A549 (cell line): ENCODE data around the gene RNF183. TPM values are rescaled to one million over a fixed set of nuclear protein-coding genes. Genes with fewer than 3 reads are reported as not detected.

ENCODE experiments used
- ATAC-seq, 2 experiments: fragments of 200-7000 bp in 1 of 2; fragments of >200 bp in 1 of 2; cut with Nextera tagmentation in 1 of 2; cut with Tn5 transposase in 1 of 2; 3 replicates each; pipeline versions ENCODE4 v1.8.0 to v1.9.1; 2018 to 2020; ENCODE audit warnings: mild to moderate bottlenecking in 1 of 2, moderate library complexity in 1 of 2
- CTCF ChIA-PET: fragments of 300-600 bp; sonication (Branson Sonifier 250); formaldehyde crosslinking; extraction: SDS; loops from one replicate; lab custom pipeline; 2021; ENCODE audit warnings: antibody characterized with exemption, inconsistent platforms; lab: Yijun Ruan, JAX
- POLR2A ChIA-PET: fragments of 350-600 bp; formaldehyde crosslinking; extraction: SDS; loops from one replicate; lab custom pipeline; 2021; ENCODE audit warnings: antibody characterized with exemption, inconsistent platforms; lab: Yijun Ruan, JAX
- DNase-seq, 2 experiments: peaks; one replicate each; pipeline versions ENCODE4 v3.0.0 to v3.0.0-alpha.2; 2011 to 2016; ENCODE audit warnings: low read depth in 1 of 2, low spot score in 1 of 2
- FAIRE-seq: peaks from 2 replicates; lab custom pipeline; 2011; peaks lifted over from hg19 to GRCh38; lab: Jason Lieb, UNC
- H3K27ac ChIP-seq, 2 experiments: fragments of >200 bp; sonication (Bioruptor Twin); formaldehyde crosslinking; 3 replicates each; pipeline ENCODE4 v1.5.1; 2016 to 2017
- H3K4me1 ChIP-seq: fragments of >200 bp; sonication (Bioruptor Twin); formaldehyde crosslinking; 3 replicates; pipeline ENCODE4 v1.6.1; 2016
- H3K4me2 ChIP-seq: fragments of >200 bp; sonication (Bioruptor Twin); formaldehyde crosslinking; 3 replicates; pipeline ENCODE4 v1.6.1; 2016
- H3K4me3 ChIP-seq: fragments of >200 bp; sonication (Bioruptor Twin); formaldehyde crosslinking; 3 replicates; pipeline ENCODE4 v1.5.1; 2016
- H3K9me3 ChIP-seq: fragments of >200 bp; sonication (Bioruptor Twin); formaldehyde crosslinking; 3 replicates; pipeline ENCODE4 v1.6.1; 2016
- EHMT2 ChIP-seq: fragments of 200-600 bp; sonication (generic); IDR thresholded peaks from 2 replicates; pipeline ENCODE4 v1.6.1; 2016; ENCODE audit warnings: antibody characterized with exemption, low read depth, mild to moderate bottlenecking, moderate library complexity
- EP300 ChIP-seq, 2 experiments: fragments of >200 bp; sonication (Bioruptor Twin); formaldehyde crosslinking; IDR thresholded peaks; 2 replicates in 1 of 2; 3 replicates in 1 of 2; pipeline ENCODE4 v1.6.1; 2016 to 2017
- ESRRA ChIP-seq: fragments of 150-350 bp; IDR thresholded peaks from 2 replicates; pipeline ENCODE4 v1.6.1; 2014; ENCODE audit warnings: mild to moderate bottlenecking, low read length, borderline replicate concordance
- FOSB ChIP-seq: fragments of 250-450 bp; sonication (Bioruptor Pico); IDR thresholded peaks from 2 replicates; pipeline ENCODE4 v1.5.0; 2020; ENCODE audit warnings: mild to moderate bottlenecking, moderate library complexity
- GATA3 ChIP-seq: IDR thresholded peaks from 2 replicates; pipeline ENCODE4 v1.6.1; 2012; ENCODE audit warnings: borderline replicate concordance
- HDAC2 ChIP-seq: fragments of 200-600 bp; sonication (generic); IDR thresholded peaks from 2 replicates; pipeline ENCODE4 v1.6.1; 2016
- HES2 ChIP-seq: fragments of >200 bp; sonication (Bioruptor Twin); formaldehyde crosslinking; IDR thresholded peaks from 2 replicates; pipeline ENCODE4 v1.6.1; 2016
- HMGXB4 ChIP-seq: fragments of 250-450 bp; sonication (Bioruptor Pico); IDR thresholded peaks from 2 replicates; pipeline ENCODE4 v1.5.0; 2021; ENCODE audit warnings: mild to moderate bottlenecking, moderate library complexity, borderline replicate concordance
- HOXB13 ChIP-seq: fragments of 250-450 bp; sonication (Bioruptor Pico); IDR thresholded peaks from 2 replicates; pipeline ENCODE4 v1.5.0; 2020; ENCODE audit warnings: low read depth, mild to moderate bottlenecking, moderate library complexity
- HOXB5 ChIP-seq: fragments of 250-450 bp; sonication (Bioruptor Pico); IDR thresholded peaks from 2 replicates; pipeline ENCODE4 v1.5.0; 2020; ENCODE audit warnings: mild to moderate bottlenecking, moderate library complexity
- KDM1A ChIP-seq: fragments of 200-600 bp; sonication (generic); IDR thresholded peaks from 2 replicates; pipeline ENCODE4 v1.6.1; 2016; ENCODE audit warnings: low read depth, mild to moderate bottlenecking
- MAFK ChIP-seq: fragments of 450-650 bp; IDR thresholded peaks from 2 replicates; pipeline ENCODE4 v1.6.1; 2014; ENCODE audit not compliant: partially characterized antibody
- MAZ ChIP-seq: fragments of 150-350 bp; IDR thresholded peaks from 2 replicates; pipeline ENCODE4 v1.6.1; 2014; ENCODE audit warnings: antibody characterized with exemption, low read depth, low read length, borderline replicate concordance
- NFE2L2 ChIP-seq: fragments of 150-350 bp; conservative IDR thresholded peaks from 2 replicates; pipeline ENCODE4 v1.6.1; 2014; ENCODE audit warnings: low read length
- PBX3 ChIP-seq: IDR thresholded peaks from 2 replicates; pipeline ENCODE4 v1.6.1; 2012
- RAD21 ChIP-seq, 2 experiments: fragments of >200 bp in 1 of 2; sonication (Bioruptor Twin) in 1 of 2; formaldehyde crosslinking in 1 of 2; IDR thresholded peaks in 1 of 2; conservative IDR thresholded peaks in 1 of 2; 2 replicates in 1 of 2; 3 replicates in 1 of 2; pipeline ENCODE4 v1.6.1; 2012 to 2018; ENCODE audit warnings: inconsistent platforms in 1 of 2
- RCOR1 ChIP-seq: fragments of 150-350 bp; IDR thresholded peaks from 2 replicates; pipeline ENCODE4 v1.6.1; 2014; ENCODE audit warnings: antibody characterized with exemption, low read length, low read depth
- REST ChIP-seq: fragments of 200-600 bp; sonication (generic); IDR thresholded peaks from 2 replicates; pipeline ENCODE4 v1.6.1; 2016; ENCODE audit warnings: antibody characterized with exemption, mild to moderate bottlenecking, moderate library complexity
- USF2 ChIP-seq: fragments of 450-650 bp; IDR thresholded peaks from 2 replicates; pipeline ENCODE4 v1.6.1; 2014; ENCODE audit warnings: antibody characterized with exemption
- ZSCAN20 ChIP-seq: fragments of 250-450 bp; sonication (Bioruptor Pico); IDR thresholded peaks from 2 replicates; pipeline ENCODE4 v1.8.0; 2022; ENCODE audit warnings: mild to moderate bottlenecking, moderate library complexity
- WGBS: methylation state at CpG from one replicate; pipeline ENCODE4 v1.1.6; 2017; ENCODE audit errors: missing lambda C conversion rate; 5-methylcytosine and 5-hydroxymethylcytosine counted together
- polyA minus RNA-seq: library from RNA; depleted of rRNA, polyadenylated mRNA; stranded (reverse); fragments of >200 nt; gene quantifications from 2 replicates; pipeline ENCODE4 v1.2.3, GENCODE V29; 2011; rRNA and poly(A)+ RNA removed
- polyA plus RNA-seq, 4 experiments: library from polyadenylated mRNA; depleted of rRNA in 3 of 4; stranded (reverse); fragments of >200 nt; fragmentation: RNase III in 1 of 4; extraction: RNeasy Plus Mini Kit Qiagen cat#74134 plus additional on column Dnase treatment in 1 of 4; gene quantifications; 2 replicates in 3 of 4; 3 replicates in 1 of 4; pipeline ENCODE4 v1.2.3, GENCODE V29; 2011 to 2017

The RNF183 gene
- polyA plus RNA-seq (2011; rRNA removed) (0.13 and 0.15 TPM in 2 replicates), polyA plus RNA-seq (2017; fragmentation: RNase III; extraction: RNeasy Plus Mini Kit Qiagen cat#74134 plus additional on column Dnase treatment) (not detected in 3 replicates), polyA minus RNA-seq (not detected in 2 replicates)
- 0.04 and 0.06 TPM in 2 replicates for polyA plus RNA-seq (2012; cell fraction: cytosol; rRNA removed)
- polyA plus RNA-seq (2012; cell fraction: nucleus; rRNA removed), result 0.42 and 0.44 TPM in 2 replicates

GRCh38 chr9:113302792-113303418, at the start of gene RNF183:
Gene RNF183 (minus strand): TSS chr9:113303376. CDS start chr9:113298184, 5,192 bp downstream.
- ATAC-seq (no peak), FAIRE-seq (no peak), DNase-seq (no peak)
- H3K4me2 ChIP-seq, result no peak within 1 kb of the TSS
- no peak within 1 kb of the TSS for H3K4me3 ChIP-seq
- no peak within 1 kb of the TSS for H3K27ac ChIP-seq
- 82% methylated on average over 25 of the region's 25 CpGs for WGBS
- no peaks in the 10 kb centered on the region for H3K4me1 ChIP-seq
- H3K9me3 ChIP-seq, result no peaks in the 10 kb centered on the region
- ChIA-PET POLR2A (no interaction called here), CTCF (interaction anchor here (0.8 kb wide), 1 partner anchor 143 kb away, joined by 4 read pairs; no protein-coding TSS in a partner anchor)
- no peak for TF ChIP-seq USF2
- TF ChIP-seq HES2, result no peak
- TF ChIP-seq ZSCAN20 (CRISPR knock-in tag), result no peak
- TF ChIP-seq MAZ, result no peak
- no peak for TF ChIP-seq HDAC2
- TF ChIP-seq ESRRA, result no peak
- no peak for TF ChIP-seq REST
- TF ChIP-seq PBX3, result no peak
- TF ChIP-seq HOXB13 (CRISPR knock-in tag), result no peak
- no peak for TF ChIP-seq NFE2L2

GRCh38 chr9:113352411-113352810, 49.2 kb upstream of the RNF183 start:
- DNase-seq (no peak), ATAC-seq (no peak), FAIRE-seq (no peak)
- CTCF ChIA-PET, result interaction anchor here (0.9 to 2.0 kb wide), 3 partner anchors 13 to 49 kb away, joined by 3 to 8 read pairs (median 3); partner anchors contain the start of gene WDR31
- Histone ChIP-seq H3K4me2 (no peak overlapping the region), H3K27ac (no peak overlapping the region), H3K4me3 (no peak overlapping the region), H3K9me3 (no peaks in the 10 kb centered on the region), H3K4me1 (peaks cover 6% of the 10 kb centered on the region; the same call in 1 of the 3 replicates)
- TF ChIP-seq MAFK (peak; percentile 56), RCOR1 (no peak)
- POLR2A ChIA-PET, result interaction anchor here (5.4 kb wide), 1 partner anchor 12 kb away, joined by 29 read pairs; the partner anchor contains the start of gene WDR31
- 46% methylated on average over 1 of the region's 1 CpG for WGBS

- no peak for TF ChIP-seq RAD21 (conservative IDR thresholded peaks at IDR 0.05 in 1 of 2, IDR thresholded peaks at IDR 0.05 in 1 of 2)
- no peak for TF ChIP-seq HOXB5 (CRISPR knock-in tag)
- TF ChIP-seq PBX3, result no peak
- no peak for TF ChIP-seq GATA3
- TF ChIP-seq FOSB (CRISPR knock-in tag), result no peak
- no peak for TF ChIP-seq MAZ
- no peak for TF ChIP-seq ESRRA
- no peak for TF ChIP-seq EHMT2
- TF ChIP-seq KDM1A, result no peak
- TF ChIP-seq EP300 (IDR thresholded peaks at IDR 0.05), result no peak
- no peak for TF ChIP-seq HMGXB4 (CRISPR knock-in tag)
- Histone ChIP-seq H3K4me1 (peaks cover 6% of the 10 kb centered on the region; the same call in 1 of the 3 replicates), H3K4me2 (no peak overlapping the region), H3K4me3 (no peak overlapping the region), H3K9me3 (no peaks in the 10 kb centered on the region), H3K27ac (no peak overlapping the region)
- CTCF ChIA-PET, result interaction anchor here (0.5 to 2.0 kb wide), 2 partner anchors 12 to 161 kb away, joined by 3 to 8 read pairs; partner anchors contain the start of gene WDR31
- ATAC-seq (no peak), FAIRE-seq (no peak), DNase-seq (no peak)
- POLR2A ChIA-PET, result interaction anchor here (0.6 to 5.4 kb wide), 2 partner anchors 12 to 146 kb away, joined by 4 to 29 read pairs; partner anchors contain the start of gene WDR31
- WGBS, result 56% methylated on average over 6 of the region's 6 CpGs
Measured at GRCh38 chr9:113352006-113352405, 48.8 kb upstream of the RNF183 start.
